HG02885 (cell line): ENCODE results near the gene WHRN.

Experiments
- ATAC-seq: cut with Tn5 transposase; IDR thresholded peaks from one replicate; pipeline ENCODE4 v1.9.1; 2021; ENCODE audit warnings: mild to moderate bottlenecking; ENCODE audit not compliant: unreplicated experiment, poor library complexity

Gene WHRN

DNA sequence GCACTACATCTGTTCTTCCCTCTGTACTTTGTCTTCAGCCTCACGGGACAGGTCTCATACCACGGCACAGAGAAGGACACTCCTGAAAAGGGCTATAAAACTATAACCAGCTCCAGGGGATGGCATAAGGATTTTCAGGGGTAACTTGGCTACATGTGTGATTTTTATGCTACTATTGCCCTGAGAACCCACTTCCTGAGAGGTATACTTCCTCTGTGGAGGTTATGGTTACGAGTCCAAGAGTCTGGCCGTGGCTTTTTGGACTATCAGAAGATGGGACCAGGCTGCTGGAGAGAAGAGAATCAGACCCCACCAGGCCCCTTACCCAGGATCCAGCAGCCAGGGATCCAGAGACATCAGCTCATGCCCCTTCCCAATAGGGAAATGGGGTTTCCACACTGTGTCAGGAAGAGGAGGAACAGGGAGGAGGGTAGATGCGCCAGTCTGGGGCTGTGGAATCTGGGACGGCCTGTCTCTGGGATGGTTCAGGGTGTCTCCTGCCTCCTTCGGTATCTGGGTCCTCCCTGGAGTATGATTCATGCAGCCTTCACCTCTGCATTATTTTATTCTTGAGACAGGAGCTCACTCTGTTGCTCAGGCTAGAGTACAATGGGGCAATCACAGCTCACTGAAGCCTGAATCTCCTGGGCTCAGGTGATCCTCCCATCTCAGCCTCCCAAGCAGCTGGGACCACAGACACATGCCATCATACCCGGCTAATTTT is 29.7 kb downstream of the WHRN start:
- no peak for ATAC-seq

DNA sequence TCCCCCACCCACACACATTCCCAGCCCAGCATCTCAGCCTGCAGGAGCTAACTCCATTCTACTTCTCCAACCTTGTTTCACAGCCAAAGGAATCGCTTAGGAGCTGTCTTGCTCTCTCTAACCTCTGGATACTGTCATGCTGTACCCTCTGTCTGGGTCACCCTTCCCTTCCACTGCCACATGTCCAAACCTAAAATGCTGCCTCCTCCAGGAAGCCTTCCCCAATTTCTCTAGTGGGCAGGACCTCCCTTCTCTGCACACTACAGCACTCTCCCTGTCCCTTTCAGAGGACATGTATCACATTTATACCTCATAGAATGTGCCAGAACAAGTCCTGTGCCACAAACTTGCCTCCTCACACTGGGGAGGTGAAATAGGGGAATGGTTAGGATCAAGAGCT is 30.8 kb downstream of the WHRN start:
- no peak for ATAC-seq

DNA sequence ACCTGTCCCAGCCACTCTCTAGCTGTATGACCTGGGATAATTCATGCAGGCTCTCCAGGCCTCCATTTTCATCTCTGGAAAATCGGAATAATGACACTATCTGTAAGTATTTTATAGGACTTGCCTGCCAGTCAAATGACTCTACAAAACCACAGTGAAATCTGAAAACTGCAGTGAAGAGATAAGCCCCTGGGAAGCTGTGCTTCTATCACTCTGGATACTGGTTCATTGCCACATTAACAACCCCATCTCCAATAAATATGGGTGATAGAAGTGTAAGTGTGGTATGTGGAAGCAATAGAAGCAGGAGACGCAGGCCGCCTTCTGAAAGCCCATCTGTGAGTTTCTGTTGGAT is 31.8 kb downstream of the WHRN start:
- no peak for ATAC-seq

DNA sequence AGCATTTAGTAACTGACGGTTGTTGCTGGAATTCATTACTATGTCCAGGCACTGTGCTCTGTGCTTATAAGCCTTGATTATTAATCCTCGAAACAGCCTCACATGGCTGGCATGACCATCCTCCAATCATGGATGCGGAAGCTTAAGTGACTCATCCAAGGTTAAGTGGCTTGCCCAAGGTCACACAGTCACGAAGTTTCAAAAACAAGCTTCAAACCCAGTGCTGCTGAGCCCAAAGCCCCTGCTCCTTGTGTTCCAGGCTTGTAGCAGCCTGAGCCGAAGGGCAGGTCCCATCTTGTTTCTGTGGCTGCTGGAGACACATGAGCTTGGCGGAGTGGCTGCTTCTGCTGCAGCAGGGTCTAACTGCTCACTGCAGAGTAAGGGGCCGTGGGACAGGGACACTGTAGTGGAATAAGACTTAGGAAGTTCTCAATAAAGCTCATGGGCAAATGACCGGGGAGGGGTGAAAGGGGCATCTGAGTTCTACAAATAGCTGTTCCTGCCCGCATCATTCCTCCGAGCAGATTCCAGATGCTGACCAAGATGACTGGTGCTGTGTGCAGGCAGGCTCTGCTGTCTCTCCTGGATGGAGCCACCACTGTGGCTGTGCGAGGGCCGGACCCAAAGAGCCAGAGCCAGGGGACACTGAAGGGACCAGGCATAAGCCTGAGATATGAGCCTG is 32.4 kb downstream of the WHRN start:
- ATAC-seq, result no peak

DNA sequence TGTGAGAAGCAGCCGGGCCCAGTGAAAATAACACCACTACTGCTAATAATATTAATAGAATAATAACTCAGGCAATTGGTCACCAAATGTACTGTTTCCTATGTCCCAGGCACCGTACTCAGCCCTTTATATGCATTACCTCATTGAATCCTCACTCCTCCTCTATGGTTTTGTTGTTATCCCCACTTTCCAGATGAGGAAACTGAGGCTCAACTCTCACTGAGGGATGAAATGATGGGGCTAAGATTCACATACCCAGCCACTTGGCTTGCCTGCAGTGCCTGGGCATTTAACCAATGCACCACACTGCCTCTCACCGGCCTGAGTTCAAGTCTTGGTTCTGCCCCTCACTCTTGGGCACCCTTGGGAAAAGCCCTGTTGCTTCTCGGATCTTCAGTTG is 34.1 kb downstream of the WHRN start:
- ATAC-seq, result no peak

DNA sequence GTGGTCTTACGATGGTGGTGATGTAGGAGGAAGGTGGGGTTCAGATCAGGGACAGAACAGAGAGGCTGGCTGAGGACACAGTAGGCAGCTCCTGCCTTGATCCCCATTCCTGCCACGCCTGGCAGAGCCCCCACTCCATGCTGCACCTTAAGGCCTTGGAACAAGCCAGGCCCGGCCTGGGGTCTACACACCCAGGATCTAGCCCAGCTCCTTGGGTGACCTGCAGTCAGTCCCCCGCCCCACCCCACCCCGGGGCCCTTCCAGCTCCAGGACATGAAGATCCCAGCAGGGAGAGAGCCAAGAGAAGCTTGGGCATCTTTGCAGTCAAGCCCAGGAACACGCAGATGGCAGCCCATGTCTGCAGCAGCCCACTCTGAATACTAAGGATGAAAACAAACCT is 34.7 kb downstream of the WHRN start:
- ATAC-seq, result no peak

DNA sequence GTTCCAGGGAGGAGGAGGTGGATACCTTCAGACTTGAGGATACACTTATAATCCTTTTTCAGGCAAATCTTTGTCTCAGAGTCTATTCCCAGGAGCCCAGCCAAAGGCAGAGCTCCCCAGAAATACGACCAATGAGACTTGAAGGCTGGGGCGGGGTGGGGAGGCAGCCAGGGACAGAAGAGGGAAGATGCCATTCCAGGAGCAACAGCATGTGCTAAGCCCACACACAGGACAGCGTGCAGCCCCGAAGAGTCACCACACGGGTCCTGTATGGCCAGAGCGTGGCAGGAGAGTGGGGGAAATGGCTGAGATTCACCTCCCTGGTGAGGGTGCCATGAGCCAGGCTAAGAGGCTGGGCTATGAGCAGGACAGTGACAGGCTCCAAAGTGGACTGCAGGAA is 35.2 kb downstream of the WHRN start:
- no peak for ATAC-seq

DNA sequence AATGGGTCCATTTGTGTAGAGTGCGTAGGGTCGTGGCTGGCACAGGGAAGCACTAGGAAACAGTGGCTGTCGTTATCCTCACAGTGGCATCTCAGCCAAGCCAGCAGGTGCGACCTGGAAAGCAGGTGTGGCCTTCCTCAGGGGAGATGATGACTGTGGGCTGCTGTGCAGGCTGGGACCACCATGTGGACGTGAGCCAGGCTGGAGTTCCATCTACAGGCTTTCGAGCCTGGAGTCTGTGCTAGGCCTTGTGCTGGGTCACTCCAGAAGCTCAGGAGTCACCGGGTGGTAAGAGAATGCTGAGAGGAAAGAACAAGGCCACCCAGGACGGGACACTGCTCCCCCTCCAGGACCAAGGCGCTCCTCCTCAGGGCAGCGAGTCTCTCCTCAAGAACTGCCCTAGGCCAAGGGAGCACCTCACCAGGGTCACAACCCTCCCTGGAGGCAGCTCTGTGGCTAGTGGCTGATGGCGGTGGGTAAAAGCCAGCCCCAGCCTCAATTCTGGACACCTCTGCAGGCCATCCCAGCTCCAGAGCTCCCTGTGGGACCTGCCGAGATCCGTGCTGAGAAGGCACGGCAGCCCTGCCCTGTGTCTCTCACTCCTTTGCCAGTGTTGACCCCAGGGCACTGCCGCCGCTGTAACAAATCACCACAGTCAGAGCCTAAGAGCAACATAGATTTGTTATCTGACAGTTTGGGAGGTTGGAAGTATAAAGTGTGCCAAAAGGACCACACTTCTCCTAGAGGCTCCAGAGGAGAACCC is 36.0 kb downstream of the WHRN start:
- no peak for ATAC-seq

DNA sequence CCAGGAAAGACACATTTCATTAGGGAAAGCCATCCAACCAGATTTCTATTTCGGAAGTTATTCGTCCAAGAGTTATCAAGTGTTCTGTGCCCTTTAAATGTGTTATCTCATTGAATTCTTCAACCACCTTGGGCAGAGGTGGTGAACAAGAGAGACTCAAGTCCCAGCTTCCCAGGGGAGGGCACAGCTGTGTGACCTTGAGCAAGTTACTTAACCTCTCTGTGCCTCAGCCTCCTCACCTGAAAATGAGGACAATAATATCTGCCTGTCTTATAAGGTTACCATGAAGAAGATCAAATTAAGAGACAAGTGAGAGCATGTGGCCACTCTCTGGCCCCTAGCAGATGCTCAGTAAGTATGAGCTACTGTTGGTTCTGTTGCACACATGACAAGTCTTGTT is 37.4 kb downstream of the WHRN start:
- no peak for ATAC-seq

DNA sequence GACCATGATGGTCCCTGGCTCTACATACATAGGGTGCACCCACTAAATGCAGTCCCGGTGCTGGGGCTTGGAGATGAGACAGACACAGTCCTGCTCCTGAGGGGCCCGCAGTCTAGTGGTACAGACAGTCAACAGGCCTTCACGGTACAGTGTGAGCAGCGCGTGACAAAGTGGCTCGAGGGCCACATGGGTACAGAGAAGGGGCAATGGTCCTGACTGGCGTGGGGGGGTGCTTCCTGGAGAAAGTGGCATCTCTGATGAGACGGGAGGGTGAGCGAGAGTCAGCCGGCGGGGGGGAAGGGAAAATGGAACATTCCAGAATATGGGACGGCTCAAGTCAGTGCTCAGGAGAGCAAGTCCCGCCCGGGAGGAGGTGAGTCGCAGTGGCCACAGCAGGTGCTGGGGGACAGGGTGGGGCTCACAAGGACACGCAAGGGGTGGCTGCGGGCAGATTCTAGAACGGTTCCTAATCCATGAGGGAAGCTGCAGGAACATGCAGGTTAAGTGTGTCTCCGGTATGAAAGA is 38.0 kb downstream of the WHRN start:
- ATAC-seq, result no peak

DNA sequence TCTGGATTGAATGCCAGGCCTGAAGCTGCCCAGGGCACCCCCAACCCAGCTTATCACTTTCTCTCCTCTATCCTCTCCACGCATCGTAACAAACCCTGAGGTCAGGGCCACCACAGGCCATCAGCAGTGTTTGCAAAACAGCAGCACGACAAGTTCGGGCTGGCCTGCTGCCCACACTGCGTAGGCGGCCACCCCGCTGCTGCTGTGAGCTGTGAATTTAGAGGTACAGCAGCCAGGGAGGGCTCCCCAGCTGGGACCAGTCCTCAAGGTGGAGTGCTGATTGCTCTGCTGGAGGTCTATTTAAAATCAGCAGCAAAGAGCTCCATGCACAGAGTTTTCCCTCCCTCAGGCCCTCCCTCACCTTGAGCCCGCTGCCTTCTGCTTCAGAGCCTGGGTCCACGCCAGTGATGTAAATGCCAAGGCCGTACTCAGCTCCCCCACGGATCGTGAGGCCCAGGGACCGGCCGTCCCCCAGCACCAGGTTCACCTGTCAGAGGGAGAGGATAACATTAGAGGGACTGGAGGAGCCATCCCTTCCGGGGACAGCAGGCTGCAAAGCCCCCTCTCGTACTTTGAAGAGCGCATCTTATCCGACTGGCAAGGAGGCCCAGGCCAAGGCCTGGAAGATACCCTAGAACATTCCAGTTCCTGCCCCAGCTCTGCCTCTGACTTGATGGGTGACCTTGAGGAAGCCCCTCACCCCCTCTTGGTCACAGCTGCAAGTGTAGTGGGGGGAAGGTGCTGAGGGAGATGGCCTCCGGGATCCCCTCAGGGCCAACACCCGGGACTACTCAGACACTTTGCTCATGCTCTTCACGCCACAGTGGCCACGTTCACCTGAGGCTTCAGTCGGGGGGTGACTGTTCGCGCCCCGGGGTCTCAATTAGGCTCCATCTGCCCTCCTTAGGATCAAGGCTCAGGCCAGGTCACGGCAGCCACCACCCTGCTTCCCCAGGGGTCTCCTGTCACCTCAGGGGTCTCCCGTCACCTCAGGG is 39.1 kb downstream of the WHRN start:
- no peak for ATAC-seq

DNA sequence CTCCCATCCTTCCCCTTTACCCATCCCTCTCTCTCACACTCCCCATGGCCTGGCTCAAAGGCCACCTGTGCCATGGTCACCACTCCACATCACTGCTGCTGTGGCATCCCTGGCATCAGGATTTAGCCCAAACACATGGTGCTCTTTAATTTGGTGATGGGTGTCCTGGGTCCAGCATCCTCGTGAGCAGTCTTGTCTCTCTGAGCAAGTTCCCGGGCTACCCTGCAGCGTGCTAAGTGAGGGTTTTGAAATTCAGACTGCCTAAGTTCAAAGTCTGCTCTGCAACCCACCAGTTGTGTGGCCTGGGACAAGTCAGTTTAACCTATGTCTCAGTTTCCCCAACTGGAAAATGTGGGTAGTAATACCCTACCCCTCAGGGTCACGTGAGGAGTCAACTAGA is 39.9 kb downstream of the WHRN start:
- ATAC-seq, result no peak

DNA sequence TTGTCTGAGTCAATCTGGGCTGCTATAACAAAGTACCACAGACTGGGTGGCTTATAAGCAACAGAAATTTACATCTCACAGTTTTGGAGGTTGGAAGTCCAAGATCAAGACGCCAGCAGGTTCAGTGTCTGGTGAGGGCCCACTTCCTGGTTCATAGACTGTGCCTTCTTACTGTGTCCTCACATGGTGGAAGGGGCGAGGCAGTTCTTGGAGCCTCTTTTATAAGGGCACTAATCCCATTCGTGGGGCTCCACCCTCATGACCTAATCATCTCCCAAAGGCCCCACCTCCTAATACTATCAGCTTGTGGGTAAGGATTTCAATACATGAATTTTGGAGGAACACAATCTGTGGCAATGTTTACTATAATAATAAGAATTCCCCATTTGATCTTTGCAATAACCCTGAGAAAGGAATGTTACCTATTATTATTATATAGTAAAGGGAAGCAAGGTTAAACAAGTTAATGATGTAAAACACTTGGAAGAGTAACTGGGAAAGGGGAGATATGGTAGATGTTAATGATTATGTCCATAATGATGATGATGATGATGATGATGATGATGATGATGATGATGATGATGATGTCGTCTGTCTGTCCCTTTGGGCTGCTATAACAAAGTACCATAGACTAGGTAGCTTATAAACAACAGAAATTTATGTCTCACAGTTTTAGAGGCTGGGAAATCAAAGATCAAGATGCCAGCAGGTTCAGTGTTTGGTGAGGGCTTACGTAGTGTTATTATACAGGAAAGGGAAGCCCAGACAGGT is 40.8 kb downstream of the WHRN start:
- no peak for ATAC-seq

DNA sequence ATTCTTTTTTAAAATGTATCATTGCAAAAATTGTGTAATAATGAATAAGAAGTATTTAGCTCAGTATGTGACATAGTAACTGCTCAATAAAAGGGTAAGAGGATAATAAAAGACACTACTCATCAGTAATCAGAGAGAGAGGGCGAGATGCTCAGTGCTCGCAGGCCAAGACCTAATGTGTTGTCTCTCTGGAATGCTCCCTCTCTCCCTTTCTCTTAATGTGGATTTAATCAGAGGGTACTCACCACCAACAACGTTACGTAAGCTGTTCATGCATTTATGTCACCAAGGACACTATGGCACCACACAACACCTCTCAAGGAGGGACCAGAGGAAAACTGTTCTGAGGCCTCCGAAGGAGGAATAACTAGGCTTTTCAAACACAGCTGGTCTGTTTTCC is 42.5 kb downstream of the WHRN start:
- ATAC-seq, result no peak

DNA sequence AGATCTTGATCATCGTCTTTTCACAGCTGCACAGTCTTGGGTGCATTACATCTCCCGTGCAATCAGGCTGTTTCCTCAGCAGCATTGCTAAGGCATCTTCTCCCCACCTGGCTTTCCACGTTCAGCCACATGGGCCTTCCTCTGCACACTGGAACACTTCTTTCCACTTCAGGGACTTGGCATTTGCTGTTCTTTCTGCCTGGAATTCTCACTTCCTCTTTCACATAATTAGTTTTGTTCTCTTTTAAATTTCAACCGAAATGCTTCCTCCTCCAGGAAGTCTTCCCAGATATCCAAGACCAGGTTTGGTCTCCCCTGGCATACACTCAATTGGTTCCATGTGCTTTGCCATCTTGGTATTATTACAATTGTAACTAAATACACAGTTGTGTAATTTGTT is 43.8 kb downstream of the WHRN start:
- ATAC-seq, result no peak

DNA sequence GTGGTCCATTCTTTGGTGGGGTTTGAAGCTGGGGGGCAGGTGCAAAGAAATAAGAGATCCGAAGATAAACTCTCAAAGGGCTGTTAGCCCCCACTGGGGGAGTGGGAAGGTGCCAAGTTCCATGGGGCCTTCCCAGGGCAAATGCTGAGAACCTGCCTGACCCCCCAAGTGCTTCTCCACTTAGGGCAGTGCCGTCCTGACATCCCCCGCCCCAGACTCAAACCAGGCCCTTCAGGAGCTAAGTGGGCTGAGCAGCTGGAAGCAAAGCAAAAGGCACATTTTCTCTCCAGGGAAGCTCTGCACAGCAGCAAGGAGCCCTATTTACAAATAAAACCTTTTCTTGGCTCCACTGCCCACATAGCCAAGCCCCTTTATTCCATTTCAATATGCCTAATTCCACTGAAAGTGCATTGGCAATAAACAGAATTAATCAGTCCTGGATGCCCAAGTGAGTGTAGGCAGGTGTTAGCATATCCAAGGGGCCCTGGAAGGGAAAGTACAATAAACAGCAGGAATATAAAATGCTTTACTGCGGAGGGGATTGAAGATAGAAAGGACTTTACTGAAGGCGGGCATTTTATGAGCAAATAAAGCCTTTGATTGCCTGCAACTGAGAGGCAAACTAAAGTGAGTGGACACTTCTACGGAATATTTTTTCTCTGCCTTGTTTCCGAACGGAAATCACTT is 44.6 kb downstream of the WHRN start:
- ATAC-seq, result no peak

DNA sequence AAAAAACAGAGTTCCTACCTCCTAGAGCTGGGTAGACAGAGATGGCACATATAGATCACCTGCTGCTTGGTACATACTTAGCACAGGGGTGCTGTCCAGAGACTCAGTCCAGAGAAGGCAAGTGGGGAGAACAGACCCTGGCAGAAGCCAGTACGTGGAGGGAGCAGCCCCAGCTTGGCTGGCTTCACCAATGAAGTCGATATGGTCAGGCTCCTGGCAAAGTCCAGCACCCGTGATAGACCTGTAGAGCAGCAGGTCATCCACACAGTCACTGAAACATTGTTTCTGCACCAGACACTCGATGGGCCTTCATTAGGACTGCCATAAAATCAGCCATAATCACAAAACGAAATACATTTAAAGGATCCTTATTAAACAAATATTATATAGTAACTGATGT is 45.8 kb downstream of the WHRN start:
- no peak for ATAC-seq

DNA sequence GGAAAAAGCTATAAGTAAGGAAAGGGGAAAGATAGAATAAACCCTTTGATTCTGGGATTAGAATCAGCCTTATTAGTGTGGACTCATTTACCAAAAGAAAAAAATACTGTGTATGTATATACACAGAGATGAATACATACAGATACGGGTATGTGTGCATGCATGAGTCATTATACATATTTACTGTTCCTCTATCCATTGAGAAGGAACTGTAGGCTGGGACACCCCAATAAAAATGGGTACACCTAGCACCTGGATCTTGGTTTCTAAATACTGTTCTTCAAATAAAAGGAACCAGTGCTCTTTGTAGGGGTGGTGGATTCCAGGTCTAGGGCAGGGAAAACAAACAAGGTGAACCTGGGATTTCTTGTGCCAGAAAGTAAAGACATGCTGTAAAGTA is 48.3 kb downstream of the WHRN start:
- ATAC-seq, result no peak

DNA sequence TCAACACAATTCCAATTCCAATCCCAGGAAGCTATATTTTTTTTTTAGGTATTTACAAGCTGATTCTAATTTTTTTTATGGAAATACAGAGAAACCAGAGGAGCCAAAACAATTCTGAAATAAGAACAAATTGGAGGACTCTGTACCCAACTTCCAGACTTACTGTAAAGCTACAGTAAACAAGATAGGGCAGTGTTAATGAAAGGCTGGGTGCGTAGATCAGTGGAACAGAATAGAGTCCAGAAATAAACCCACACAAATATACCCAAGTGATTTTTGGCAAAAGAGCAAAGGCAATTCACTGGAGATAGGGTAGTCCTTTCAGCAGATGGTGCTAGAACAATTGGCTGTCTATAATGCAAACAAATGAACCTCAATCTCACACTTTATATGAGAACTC is 50.6 kb downstream of the WHRN start:
- ATAC-seq, result no peak
